GM21423 (cell line): Measurements from ENCODE around the gene VPS39.
A peak's percentile ranks its signal among the peaks of the same experiment; 100 is the strongest.
"Not testable (repeated sequence)": the region's sequence is repeated elsewhere in the genome, so short reads cannot be mapped to it uniquely, and the experiment has no call there.

Source experiments
- ATAC-seq: cut with Tn5 transposase; IDR thresholded peaks from one replicate; pipeline ENCODE4 v1.9.1; 2021; ENCODE audit warnings: mild to moderate bottlenecking, moderate library complexity; ENCODE audit not compliant: unreplicated experiment

VPS39 gene

GRCh38 chr15:42207674-42208579, at the start of gene VPS39:
TSS of gene VPS39 (minus strand) at chr15:42208304. CDS start at chr15:42208153, 151 bp downstream.
- peak; percentile 92 for ATAC-seq

DNA sequence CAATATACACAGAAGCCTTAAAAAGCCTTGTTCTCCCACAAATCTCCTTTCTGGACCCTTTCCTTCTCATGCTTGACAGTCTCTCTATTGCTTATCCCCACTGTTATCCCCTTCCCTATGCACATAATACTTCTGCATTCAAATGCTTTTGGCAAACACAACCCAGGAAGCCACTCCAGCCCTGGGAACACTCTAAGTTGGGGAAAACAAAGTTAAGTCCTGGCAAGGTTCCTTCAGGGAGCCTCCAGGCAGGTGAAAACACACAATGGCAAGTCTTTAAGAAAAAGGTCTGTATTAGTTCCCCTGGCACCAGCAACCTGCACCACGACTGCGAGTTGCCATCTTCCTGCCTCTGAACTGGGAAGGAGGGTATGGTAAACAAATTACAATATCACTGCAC, 45.2 kb upstream of the VPS39 start:
- ATAC-seq, result no peak

DNA sequence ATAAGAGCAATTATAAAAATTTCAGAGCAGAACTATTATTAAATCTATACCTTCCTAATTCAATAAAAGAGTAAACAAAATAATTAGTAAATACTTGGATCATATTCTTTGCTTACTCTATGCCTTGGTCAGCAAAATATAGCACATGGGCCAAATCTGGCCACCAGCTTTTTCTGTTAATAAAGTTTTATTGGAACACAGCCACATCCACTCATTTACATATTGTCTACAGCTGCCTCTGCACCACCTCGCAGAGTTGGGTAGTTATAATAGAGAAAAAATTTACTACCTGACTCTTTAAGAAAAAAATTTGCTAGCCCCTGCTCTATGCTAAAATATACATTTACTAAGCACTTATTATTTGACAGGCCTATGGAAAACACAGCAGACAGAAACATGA, 32.7 kb upstream of the VPS39 start:
- ATAC-seq, result no peak

GRCh38 chr15:42239528-42240182, 31.6 kb upstream of the VPS39 start:
- ATAC-seq, result no peak

GRCh38 chr15:42233107-42233506, 25.0 kb upstream of the VPS39 start:
- ATAC-seq, result no peak

DNA sequence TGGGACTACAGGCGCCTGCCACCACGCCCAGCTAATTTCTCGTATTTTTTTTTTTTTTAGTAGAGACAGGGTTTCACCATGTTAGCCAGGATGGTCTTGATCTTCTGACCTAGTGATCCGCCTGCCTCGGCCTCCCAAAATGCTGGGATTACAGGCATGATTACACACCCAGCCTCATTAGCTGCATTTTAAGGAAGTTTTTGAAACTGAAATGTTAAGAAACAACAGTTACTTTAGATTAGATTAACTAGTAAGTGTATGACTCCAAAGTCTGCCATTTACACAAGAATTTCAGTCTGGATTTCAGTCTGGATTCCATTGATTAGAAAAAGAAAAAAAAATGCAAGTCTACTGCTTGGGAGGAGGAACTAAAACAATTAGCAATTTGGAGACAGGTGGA, 24.5 kb upstream of the VPS39 start:
- ATAC-seq, result no peak

GRCh38 chr15:42231088-42231487, 23.0 kb upstream of the VPS39 start:
- ATAC-seq, result no peak

DNA sequence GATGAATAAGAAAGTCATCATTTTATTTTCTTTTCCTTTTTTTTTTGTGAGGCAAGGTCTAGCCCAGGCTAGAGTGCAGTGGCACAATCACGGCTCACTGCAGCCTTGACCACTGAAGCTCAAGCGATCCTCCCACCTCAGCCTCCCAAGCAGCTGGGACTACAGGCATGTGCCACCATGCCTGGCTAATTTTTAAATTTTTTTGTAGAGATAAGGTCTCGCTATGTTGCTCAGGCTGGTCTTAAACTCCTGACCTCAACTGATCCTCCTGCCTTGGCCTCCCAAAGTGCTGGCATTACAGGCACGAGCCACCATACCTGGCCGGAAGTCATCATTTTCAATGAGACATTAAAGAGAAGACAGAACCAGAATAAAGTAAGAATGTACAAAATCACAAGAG, 20.9 kb upstream of the VPS39 start:
- ATAC-seq, result not testable (repeated sequence)

DNA sequence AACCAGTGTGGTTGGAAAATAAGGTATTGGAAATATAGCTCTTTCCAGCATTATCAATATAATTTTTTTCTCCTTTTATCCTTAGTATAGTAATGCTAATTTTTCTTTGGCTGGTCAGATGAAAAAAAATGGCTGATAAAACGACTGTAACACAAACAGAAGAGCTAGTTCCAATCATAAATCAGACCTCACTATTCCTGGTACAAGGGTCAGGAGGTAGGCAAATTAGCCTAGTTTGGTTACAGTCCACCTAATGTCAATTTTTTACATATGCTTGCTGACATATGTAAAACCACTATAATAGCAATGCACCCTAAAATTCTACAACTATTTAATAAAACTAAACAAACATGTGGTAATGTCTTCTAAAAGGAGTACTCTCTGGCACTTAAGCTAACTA, 19.9 kb upstream of the VPS39 start:
- ATAC-seq, result no peak

DNA sequence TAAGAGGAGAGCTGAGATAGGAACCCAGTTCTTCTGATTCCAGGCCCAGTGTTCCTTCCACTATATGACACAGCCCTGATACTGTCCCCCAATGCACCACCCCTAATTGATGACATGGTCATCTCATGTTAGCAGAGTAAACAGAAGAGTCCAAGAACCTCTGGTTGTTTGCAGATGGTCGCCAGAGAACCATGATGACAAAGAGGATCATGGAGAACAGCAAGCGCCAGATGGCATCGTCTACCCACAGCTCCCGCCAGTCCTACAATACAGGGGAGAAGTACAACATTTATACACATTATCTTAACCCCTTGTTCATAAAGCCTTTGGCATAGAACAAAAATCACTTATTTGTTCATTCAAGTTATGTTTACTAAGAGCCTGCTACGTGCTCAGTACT, 18.5 kb upstream of the VPS39 start:
- no peak for ATAC-seq

- no peak for ATAC-seq
Measured at GRCh38 chr15:42220216-42220615, 12.1 kb upstream of the VPS39 start.

- ATAC-seq, result no peak
Measured at GRCh38 chr15:42218953-42219592, 11.0 kb upstream of the VPS39 start.

DNA sequence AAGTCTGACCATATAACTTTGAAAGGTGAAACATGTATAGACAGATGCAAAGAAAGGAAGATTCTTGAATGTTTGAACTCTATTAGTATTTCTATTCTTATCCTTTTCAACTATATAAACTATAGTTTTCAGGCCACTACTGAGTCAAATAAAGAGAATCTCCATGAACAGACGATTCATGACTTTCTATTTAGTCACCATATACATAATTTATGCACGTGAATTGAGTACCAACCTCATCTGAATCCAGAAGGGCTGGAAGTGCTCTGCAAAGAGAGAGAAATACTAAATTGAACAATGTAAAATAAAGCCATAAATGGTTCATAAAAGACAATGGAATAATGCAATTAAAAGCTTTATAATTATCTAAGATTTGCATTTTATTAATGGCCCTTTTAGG, 9.5 kb upstream of the VPS39 start:
- no peak for ATAC-seq

GRCh38 chr15:42215913-42216829, 8.1 kb upstream of the VPS39 start:
- ATAC-seq, result no peak

DNA sequence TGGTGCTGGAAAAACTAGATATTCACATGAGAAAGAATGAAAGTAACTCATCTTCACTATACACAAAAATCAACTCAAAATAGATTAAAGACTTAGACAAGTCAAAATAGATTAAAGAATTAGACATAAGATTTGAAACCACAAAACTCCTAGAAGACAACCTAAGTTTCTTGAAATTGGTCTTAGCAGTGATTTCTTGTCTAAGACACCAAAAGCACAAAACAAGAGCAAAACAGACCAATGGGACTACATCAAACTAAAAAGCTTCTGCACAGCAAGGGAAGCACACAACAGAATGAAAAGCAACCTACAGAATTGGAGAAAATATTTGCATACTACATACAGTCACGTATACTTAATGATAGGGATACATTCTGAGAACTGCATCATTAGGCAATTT, 6.5 kb upstream of the VPS39 start:
- ATAC-seq, result no peak

GRCh38 chr15:42213511-42213910, 5.4 kb upstream of the VPS39 start:
- no peak for ATAC-seq

DNA sequence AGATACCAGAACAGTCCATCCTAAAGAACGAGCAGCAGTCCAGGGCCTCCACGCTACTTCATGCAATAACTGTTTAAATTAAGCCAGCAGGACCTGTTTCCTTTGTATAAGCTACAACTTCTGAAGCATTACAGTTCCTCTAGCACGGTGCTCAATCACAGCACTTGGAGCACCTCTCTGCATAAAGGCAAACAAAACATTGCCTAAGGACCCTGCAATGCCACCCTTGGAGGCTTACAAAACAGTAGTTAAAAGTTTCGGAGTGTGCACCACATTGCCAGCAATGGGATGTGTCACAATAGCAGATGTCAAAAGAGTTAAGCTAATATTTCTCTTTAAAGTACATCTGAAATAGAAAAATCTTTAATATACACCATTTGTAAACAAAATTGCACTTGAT, 2.6 kb upstream of the VPS39 start:
- ATAC-seq, result no peak

DNA sequence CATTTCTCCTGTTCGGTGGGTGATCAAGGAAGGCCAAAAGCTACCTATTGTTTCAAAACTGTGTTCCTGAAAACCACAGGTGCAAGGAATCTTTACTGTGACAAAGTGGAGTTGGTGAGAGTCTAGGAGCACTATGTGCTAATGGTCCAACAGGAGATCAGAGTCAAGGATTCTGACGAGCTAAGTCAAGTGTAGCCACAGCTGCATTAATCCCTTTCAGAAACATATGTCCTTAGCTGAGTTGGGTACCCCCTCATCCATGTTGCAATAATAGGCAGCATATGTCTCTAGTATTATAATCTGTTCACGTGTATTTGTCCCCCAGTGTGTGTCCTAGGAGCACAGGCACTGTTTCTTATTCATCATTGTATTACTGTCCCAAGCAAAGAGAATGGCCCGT, 1.7 kb downstream of the VPS39 start:
- ATAC-seq, result no peak

- ATAC-seq, result no peak
Measured at GRCh38 chr15:42203891-42204290, 4.2 kb downstream of the VPS39 start.

- no peak for ATAC-seq
Measured at GRCh38 chr15:42202653-42203052, 5.5 kb downstream of the VPS39 start.

DNA sequence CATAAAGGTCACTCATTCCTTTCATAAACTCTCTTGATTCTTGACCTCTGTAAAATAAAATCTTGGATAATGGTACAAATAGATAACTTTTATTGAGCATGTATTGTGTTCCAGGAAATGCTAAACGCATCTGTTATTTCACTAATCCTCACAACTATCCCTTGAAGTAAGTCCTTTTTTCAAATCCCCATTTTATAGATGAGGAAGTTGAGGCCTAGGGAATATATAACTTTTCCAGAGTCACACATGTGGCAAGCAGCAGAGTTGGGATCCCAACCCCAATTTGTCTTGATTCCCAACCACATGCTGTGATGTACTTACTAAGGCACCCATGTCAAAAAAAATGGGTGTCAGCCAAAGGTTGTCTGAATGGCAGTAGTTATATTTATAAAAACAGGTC, 6.3 kb downstream of the VPS39 start:
- ATAC-seq, result no peak
